Measurements from ENCODE around the gene UCMA.

UCMA gene

GRCh38 chr10:13187135-13187534 lies 47.0 kb downstream of the UCMA start:
- no peak for DNase-seq (ENCODE audit: low read depth in 2 of 2)

- DNase-seq (ENCODE audit: low read depth in 2 of 2) = no peak
These were observed 49.3 kb downstream of the UCMA start for GRCh38 chr10:13184730-13185514.

GRCh38 chr10:13184276-13184675 lies 49.9 kb downstream of the UCMA start:
- no peak for DNase-seq (ENCODE audit: low read depth in 2 of 2)

- no peak for DNase-seq (ENCODE audit: low read depth in 2 of 2)
These were observed 50.5 kb downstream of the UCMA start for GRCh38 chr10:13183625-13184024.

GRCh38 chr10:13182424-13182823 lies 51.8 kb downstream of the UCMA start:
- no peak for DNase-seq (ENCODE audit: low read depth in 2 of 2)

GRCh38 chr10:13180788-13181187 lies 53.4 kb downstream of the UCMA start:
- DNase-seq (ENCODE audit: low read depth in 2 of 2) = no peak

- DNase-seq (ENCODE audit: low read depth in 2 of 2) = no peak
These were observed 60.6 kb downstream of the UCMA start for GRCh38 chr10:13173616-13174015.
